K562 treated with DMSO at 1 percent for 12 hours (cell line): ENCODE data around the gene C4BPB. TPM values are rescaled to one million over a fixed set of nuclear protein-coding genes. Genes with fewer than 3 reads are reported as not detected.

Experiments used
- total RNA-seq: library from RNA; unstranded; fragments of 300-600 nt; gene quantifications from 2 replicates; pipeline ENCODE4 v1.2.3, GENCODE V29; 2022; ENCODE audit not compliant: insufficient read depth

C4BPB gene, protein sequence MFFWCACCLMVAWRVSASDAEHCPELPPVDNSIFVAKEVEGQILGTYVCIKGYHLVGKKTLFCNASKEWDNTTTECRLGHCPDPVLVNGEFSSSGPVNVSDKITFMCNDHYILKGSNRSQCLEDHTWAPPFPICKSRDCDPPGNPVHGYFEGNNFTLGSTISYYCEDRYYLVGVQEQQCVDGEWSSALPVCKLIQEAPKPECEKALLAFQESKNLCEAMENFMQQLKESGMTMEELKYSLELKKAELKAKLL
- total RNA-seq = not detected in 2 replicates

DNA sequence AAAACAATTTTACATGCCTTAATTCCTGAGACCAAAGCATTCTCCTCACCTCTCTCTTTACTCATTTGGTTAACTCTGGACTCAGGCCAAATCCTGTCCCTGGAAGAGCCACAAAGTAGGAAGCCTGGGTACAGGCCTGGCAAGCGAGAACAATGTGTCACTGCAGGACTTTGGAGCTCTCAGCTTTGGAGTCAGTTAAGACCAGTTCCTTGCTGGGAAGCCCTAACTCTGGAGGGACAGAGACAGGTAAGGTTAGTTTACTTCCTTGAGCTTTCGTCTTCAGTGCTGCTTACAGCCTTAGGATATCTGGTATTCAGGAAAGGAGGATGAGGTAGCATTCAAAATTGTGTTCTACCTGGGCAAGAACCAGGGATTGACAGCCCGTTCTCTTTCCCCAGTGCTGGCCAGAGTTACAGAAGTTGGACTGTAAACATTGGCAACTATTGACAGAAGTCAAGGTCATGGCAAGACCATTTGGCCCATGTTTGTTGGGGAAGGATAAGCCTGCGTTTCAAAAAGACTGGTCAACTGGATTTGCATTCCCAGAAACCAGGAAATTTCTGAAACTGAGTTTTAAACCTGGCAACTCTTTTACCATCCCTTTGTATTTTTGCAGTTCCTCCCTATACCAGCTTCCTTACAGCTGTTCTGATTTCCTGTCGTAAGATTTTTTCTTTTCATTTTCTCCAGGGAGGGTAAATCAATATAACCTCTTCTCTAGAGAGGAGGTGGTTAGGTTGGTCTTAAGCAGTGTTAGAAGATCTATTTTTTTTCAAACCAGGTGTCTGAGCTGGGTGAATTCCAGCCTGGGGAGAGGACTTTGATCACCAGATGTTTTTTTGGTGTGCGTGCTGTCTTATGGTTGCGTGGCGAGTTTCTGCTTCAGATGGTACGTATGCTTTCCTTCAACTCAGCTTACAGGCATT lies at the start of gene C4BPB:
Gene C4BPB, plus strand, starts transcription at position 160 of the 926 bp plus-strand sequence. Its CDS starts 672 bp downstream, at position 832.

DNA sequence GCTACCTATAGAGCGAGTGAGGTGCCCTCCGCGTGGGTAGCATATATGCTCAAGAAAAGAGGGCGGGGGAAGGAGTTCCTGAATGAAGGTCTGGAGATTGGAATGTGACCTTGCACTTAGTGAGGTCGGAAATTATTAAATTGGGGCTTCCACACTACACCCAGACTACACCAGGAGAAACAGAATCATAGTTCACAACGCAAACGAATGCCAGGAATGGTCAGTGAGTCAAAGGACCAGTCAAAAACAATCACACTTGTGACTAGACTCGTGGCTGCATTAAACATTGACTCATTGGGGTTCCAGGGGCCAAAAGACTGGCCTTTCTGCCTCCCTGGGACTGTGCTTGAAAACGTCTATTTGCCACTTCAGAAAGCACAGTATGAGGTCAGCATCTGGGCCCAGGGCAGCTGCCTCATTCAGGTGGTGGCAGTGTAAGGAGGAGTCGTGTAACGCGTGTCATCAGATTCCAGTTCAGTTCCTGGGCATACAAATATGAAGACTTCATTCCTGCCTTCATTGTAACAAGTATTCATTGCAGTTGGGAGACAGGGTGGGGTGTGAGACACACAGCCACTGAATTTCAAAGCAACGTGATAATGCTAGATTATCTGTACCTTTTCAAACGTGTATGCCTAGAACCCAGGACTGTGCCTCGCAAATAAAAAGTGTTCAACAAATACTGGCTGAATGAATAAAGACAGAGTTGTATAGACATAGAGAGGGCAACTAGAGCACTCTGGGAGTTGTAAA lies 37.3 kb upstream of the C4BPB start, which contains the start of gene YOD1:
Gene YOD1, minus strand, starts transcription at position 18 of the 753 bp plus-strand sequence. CDS start 178 bp downstream, outside the sequence.

DNA sequence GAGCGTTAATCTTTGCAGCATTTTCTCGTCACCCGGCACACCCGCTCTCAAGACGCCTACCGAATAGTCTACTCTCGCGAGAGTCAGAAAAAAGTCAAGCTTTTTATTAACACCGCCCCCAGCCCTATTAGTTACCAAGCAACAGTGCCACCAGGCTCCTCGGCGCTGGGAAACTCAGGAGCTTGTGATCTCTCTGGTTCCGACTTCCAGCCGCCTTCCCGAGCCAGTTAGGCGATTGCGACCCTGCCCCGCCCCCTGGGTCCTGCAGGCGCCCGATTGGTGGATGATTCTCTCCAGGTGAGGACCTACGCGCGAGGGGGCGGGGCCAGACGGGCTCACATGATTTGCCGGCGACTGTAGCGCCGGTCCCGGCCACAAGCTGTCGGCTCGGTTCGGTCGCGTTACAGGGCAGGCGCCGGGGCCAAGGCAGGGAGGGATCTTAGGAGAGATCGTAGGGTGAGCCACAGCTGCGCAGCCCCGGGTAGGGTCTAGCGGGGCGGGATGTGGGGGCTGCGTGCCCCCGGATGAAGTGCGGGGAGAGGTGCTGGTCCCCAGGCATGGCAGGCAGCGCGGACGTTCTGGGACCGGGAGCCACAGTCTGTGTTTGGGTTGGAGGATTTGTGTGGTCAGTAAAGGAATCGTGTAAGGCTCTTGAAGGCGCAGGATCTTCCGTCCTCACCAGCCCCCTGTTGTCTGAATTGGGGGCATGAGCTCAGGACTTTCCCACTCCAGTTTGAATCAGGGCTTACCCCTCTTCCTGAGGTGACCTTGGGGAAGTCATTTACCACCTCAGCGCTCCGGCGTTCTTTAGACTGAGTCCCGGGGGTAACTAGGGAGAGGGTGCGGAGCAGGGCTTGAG lies 35.5 kb upstream of the C4BPB start, which contains the start of gene PFKFB2:
Gene PFKFB2, plus strand, starts transcription at position 365 of the 859 bp plus-strand sequence. CDS start 1,443 bp downstream, outside the sequence.

DNA sequence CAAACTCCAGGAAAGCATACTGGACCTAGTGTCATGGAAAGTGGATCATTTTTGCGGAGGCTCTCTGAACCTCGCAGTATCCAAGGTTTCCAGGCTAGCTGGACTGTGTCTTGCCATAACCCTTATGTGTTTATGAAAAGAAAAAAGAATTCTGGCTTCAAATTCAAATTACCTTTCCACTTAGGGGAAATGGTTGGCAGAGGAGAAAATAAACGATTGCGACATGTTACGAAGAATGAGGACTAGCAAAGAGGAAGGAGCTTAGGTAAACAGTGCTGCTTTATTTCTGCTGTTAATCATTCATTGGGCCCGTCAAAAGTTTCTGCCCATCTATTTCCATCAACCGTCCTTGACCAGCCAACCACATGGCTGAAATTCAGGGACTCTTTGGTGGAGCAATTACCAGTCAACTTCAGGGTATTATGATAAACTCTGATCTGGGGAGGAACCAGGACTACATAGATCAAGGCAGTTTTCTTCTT lies 15.3 kb downstream of the C4BPB start, which contains the start of gene C4BPA:
Gene C4BPA, plus strand, starts transcription at position 342 of the 482 bp plus-strand sequence. CDS start 8,793 bp downstream, outside the sequence.

Other genes with a start within 250 kb of the C4BPB start
- gene IL20, start 223.2 kb upstream of the C4BPB start, total RNA-seq = not detected in 2 replicates
- not detected in 2 replicates for gene IL24, start 191.4 kb upstream of the C4BPB start, total RNA-seq
- gene FCMR, start 166.9 kb upstream of the C4BPB start, total RNA-seq = not detected in 2 replicates
- 0.14 TPM in 1 of 2 replicates, not detected in the other for gene PIGR, start 142.4 kb upstream of the C4BPB start, total RNA-seq
- gene FCAMR, start 118.4 kb upstream of the C4BPB start, total RNA-seq = not detected in 2 replicates
- gene C1orf116, start 56.1 kb upstream of the C4BPB start, total RNA-seq = 1.0 and 3.3 TPM in 2 replicates
- gene YOD1, start 37.7 kb upstream of the C4BPB start, total RNA-seq = 6.1 and 29.8 TPM in 2 replicates
- 6.4 and 23.3 TPM in 2 replicates for gene PFKFB2, start 35.6 kb upstream of the C4BPB start, total RNA-seq
- 0.37 and 2.7 TPM in 2 replicates for gene C4BPA, start 15.4 kb downstream of the C4BPB start, total RNA-seq
- 37.8 and 72.1 TPM in 2 replicates for gene CD55, start 232.8 kb downstream of the C4BPB start, total RNA-seq